Stomach (tissue), 4 donors: ENCODE measurements around the gene WNT3.

Source experiments
- CTCF ChIP-seq, 7 experiments: fragments of 450-650 bp in 4 of 7; fragments of 200-600 bp in 3 of 7; sonication (generic) in 3 of 7; IDR thresholded peaks; one replicate each; pipeline ENCODE4 v1.5.1; 2016 to 2019; ENCODE audit warnings: antibody characterized with exemption in 7 of 7, control low read depth in 2 of 7, mild to moderate bottlenecking in 1 of 7
- EP300 ChIP-seq: sonication (generic); formaldehyde crosslinking; IDR thresholded peaks from one replicate; pipeline ENCODE4 v1.6.1; 2017; ENCODE audit warnings: antibody characterized with exemption
- POLR2AphosphoS5 ChIP-seq, 3 donors: sonication (generic); formaldehyde crosslinking; IDR thresholded peaks; one replicate each; pipeline ENCODE4 v1.6.1; 2016; ENCODE audit warnings: antibody characterized with exemption in 3 of 3

GRCh38 chr17:46818929-46819859 is 702 bp upstream of the WNT3 start:
- TF ChIP-seq POLR2AphosphoS5 (IDR thresholded peaks at IDR 0.05), result no peak
- no peak for TF ChIP-seq CTCF (IDR thresholded peaks at IDR 0.05)
- TF ChIP-seq EP300, result no peak
